SK-N-DZ (cell line): ENCODE results near the gene HINT2.

Experiments
- DNase-seq: peaks from one replicate; pipeline ENCODE4 v3.0.0-alpha.2; 2015; ENCODE audit warnings: low spot score
- small RNA-seq, 2 experiments: library from RNA; depleted of rRNA; stranded (forward); fragments of <200 nt; gene quantifications; one replicate each; pipeline ENCODE3, GENCODE V24; 2014

HINT2 gene

GRCh38 chr9:35776018-35776417 is 38.8 kb downstream of the HINT2 start:
- no peak for DNase-seq

DNA sequence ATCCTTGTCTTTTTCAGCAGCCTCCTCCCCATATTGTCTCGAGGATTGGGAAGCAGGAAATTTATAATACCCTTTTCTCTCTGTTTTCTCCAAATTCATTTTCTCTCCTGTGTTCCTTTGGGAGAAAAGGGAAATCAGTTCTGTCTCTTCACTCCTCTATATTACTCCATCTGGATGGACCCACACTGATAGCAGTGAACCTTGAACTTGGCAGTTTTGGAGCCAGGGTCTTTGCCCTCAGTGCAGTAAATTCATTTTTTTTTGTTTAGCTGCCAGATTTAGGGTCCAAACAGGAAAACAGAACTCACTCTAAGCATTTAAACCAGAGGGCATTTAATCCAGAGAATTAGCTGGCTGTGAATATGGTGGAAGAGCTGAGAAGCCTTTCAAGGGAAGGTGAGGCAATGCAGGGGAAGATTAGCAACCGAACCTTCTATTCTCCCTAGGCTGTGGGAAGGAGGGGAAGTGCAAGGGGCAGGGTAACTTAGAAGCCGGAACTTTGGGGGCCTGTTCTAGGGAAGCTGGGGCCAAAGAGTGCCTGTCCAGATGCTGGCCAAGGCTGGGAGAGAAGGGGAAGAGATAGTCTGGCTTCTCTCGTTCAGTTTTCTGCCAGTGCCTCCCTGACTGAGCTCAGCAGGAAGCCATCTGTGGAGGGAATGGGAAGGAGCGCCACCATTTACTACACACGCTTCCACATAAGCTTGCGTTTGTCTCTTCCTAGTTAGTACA is 39.8 kb downstream of the HINT2 start:
- no peak for DNase-seq

- no peak for DNase-seq
These were observed 42.9 kb downstream of the HINT2 start for GRCh38 chr9:35771943-35772342.

- DNase-seq = no peak
These were observed 43.3 kb downstream of the HINT2 start for GRCh38 chr9:35771534-35771933.

GRCh38 chr9:35771075-35771433 is 43.8 kb downstream of the HINT2 start:
- no peak for DNase-seq

DNA sequence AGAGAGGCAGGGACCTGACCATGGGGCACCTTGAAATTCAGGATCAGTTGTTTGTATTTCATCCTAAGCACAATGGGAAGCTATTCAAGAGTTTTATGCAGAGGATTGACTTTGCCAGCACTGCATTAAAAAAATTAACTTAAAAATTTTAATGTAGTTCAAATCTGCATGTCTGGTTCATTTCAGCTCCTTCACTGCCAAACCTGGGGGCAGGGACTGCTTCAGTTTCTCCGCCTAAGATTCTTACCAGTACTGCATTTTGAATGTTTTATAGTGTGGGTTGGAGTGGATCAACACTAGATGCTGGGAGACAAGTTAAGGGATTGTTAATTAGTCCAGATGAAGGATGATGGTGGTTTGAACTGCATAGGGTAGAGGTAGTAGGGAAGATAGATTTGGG is 45.1 kb downstream of the HINT2 start:
- DNase-seq = no peak

- no peak for DNase-seq
These were observed 47.4 kb downstream of the HINT2 start for GRCh38 chr9:35767458-35767857.

GRCh38 chr9:35766997-35767396 is 47.8 kb downstream of the HINT2 start:
- no peak for DNase-seq

GRCh38 chr9:35763803-35764202 is 51.0 kb downstream of the HINT2 start:
- no peak for DNase-seq

DNA sequence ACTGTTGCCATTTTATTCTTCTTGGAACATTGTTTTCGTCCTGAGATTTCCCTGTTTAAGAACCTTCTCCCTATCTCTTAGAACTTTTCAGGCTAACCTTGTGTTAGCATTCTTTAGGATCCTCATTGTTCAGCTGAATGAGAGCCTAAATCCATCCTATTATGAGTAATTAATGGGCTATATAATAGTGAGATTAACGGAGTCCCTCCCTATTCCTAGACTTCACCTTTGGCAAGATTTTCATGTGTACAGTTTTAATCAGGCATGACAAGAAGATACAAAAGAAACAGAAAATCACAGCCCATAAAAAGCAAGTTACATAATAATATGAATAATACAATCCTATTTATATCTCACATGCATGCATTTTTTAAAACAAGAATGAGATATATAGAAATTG is 51.7 kb downstream of the HINT2 start:
- no peak for DNase-seq

Small RNA genes lying within 50 kb of the gene (small RNA-seq; reads per million reads assigned to genes)
- gene HINT2 = 0.05 to 0.31 reads per million in 2 experiments
